ENCODE measurements around the gene MPP3.
"Not testable (repeated sequence)": the region's sequence is repeated elsewhere in the genome, so short reads cannot be mapped to it uniquely, and the experiment has no call there.

Gene MPP3

DNA sequence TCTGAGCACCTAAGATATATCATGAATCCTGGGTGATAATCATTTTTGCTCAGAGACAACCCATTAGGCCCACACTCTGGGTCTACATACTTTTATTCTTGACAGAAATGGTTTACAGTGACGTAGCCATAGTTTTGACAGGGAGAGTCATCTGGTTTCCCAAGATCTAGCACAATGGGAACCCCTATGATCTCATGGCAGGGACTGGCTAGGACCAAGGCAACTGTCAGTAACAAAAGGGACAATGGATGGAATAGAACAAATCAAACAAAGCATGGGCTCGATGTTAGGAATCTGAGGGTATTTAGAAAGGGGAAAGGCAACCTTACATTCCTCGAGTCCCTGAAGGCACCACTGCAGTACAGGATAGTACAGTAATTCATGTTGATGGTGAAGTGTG is 32.2 kb downstream of the MPP3 start:
- TF ChIP-seq, protein P1, sequence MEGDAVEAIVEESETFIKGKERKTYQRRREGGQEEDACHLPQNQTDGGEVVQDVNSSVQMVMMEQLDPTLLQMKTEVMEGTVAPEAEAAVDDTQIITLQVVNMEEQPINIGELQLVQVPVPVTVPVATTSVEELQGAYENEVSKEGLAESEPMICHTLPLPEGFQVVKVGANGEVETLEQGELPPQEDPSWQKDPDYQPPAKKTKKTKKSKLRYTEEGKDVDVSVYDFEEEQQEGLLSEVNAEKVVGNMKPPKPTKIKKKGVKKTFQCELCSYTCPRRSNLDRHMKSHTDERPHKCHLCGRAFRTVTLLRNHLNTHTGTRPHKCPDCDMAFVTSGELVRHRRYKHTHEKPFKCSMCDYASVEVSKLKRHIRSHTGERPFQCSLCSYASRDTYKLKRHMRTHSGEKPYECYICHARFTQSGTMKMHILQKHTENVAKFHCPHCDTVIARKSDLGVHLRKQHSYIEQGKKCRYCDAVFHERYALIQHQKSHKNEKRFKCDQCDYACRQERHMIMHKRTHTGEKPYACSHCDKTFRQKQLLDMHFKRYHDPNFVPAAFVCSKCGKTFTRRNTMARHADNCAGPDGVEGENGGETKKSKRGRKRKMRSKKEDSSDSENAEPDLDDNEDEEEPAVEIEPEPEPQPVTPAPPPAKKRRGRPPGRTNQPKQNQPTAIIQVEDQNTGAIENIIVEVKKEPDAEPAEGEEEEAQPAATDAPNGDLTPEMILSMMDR (IDR thresholded peaks at IDR 0.05; ENCODE audit: extremely low read depth, missing control alignments): no peak
- no peak for DNase-seq (ENCODE audit: low spot score)

GRCh38 chr17:43799047-43799446 is 33.9 kb downstream of the MPP3 start:
- TF ChIP-seq, protein P1 (IDR thresholded peaks at IDR 0.05; ENCODE audit: extremely low read depth, missing control alignments): no peak
- no peak for DNase-seq (ENCODE audit: low spot score)

DNA sequence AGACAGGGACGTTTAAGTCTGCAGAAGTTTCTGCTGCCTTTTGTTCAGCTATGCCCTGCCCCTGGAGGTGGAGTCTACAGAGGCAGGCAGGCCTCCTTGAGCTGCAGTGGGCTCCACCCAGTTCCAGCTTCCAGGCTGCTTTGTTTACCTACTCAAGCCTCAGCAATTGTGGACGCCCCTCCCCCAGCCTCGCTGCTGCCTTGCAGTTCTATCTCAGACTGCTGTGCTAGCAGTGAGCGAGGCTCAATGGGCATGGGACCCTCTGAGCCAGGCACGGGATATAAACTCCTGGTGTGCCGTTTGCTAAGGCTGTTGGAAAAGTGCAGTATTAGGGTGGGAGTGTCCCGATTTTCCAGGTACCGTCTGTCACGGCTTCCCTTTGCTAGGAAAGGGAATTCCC is 34.9 kb downstream of the MPP3 start:
- not testable (repeated sequence) for DNase-seq (ENCODE audit: low spot score)

DNA sequence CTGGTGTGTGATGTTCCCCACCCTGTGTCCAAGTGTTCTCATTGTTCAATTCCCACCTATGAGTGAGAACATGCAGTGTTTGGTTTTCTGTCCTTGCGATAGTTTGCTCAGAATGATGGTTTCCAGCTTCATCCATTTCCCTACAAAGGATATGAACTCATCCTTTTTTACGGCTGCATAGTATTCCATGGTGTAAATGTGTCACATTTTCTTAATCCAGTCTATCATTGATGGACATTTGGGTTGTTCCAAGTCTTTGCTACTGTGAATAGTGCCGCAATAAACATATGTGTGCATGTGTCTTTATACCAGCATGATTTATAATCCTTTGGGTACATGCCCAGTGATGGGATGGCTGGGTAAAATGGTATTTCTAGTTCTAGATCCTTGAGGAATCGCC is 40.3 kb downstream of the MPP3 start:
- not testable (repeated sequence) for DNase-seq (ENCODE audit: low spot score)

GRCh38 chr17:43791589-43791988 is 41.4 kb downstream of the MPP3 start:
- no peak for DNase-seq (ENCODE audit: low spot score)
- TF ChIP-seq, protein P1 (IDR thresholded peaks at IDR 0.05; ENCODE audit: extremely low read depth, missing control alignments): no peak

- no peak for DNase-seq (ENCODE audit: low spot score)
Measured at GRCh38 chr17:43790311-43790940, 42.5 kb downstream of the MPP3 start.

DNA sequence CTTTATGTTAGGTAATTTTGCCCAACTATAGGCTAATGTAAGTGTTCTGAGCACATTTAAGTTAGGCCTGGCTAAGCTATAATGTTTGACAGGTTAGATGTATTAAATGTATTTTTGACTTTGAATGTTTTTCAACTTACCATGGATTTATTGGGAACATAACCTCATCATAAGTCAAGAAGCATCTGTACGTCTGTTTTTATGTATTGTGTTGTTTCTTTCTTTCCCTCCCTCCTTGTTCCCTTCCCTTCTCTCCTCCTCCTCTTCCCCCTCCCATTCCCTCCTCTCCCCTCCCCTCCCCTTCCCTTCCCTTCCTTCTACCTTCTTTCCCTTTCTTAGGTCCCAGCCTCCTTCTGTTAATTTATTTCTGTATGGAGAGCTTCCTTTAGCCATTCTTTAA is 43.5 kb downstream of the MPP3 start:
- no peak for DNase-seq (ENCODE audit: low spot score)

More at GRCh38 chr17:43790311-43790940, 42.5 kb downstream of the MPP3 start:
- TF ChIP-seq, protein P1 (IDR thresholded peaks at IDR 0.05; ENCODE audit: extremely low read depth, missing control alignments): no peak

DNA sequence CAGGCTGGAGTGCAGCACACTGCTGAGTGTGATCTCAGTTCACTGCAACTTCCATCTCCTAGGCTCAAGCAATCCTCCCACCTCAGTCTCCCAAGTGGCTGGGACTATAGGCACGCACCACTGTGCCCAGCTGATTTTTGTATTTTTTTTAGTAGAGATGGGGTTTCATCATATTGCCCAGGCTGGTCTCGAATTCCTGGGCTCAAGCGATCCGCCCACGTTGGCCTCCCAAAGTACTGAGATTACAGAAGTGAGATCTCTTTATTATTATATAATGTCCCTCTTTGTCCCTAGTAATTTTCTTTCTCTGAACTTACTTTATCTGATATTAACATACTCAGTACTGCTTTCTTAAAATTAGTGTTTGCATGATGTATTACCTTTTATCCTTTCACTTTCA is 44.4 kb downstream of the MPP3 start:
- TF ChIP-seq, protein P1 (IDR thresholded peaks at IDR 0.05; ENCODE audit: extremely low read depth, missing control alignments): no peak
- DNase-seq (ENCODE audit: low spot score): no peak

More for the DNA sequence above, 43.5 kb downstream of the MPP3 start:
- TF ChIP-seq, protein P1 (IDR thresholded peaks at IDR 0.05; ENCODE audit: extremely low read depth, missing control alignments): no peak
